ENCODE results near the gene RASSF3. TPM values are rescaled to one million over a fixed set of nuclear protein-coding genes. Genes with fewer than 3 reads are reported as not detected.

Gene RASSF3
- total and polyA plus RNA-seq, 10 of the 15 experiments (the other 5 are each of a cell fraction or from before 2014, with no cell fraction given): 6.9 to 62.4 (median 30.3) TPM

GRCh38 chr12:64670919-64671639, 60.8 kb downstream of the RASSF3 start:
- intact Hi-C loops (cut with micrococcal nuclease; ENCODE audit: unreplicated experiment): no loop called here
- no peak overlapping the region; the same call in 1 of the 2 replicates for H3K9ac ChIP-seq (ENCODE audit: control insufficient read depth, insufficient read depth, low read length)

More at GRCh38 chr12:64670919-64671639, 60.8 kb downstream of the RASSF3 start:
- DNase-seq (ENCODE audit: low read depth, low spot score): no peak
- in situ Hi-C loops (cut with MboI): no loop called here
- H3K27ac ChIP-seq (ENCODE audit: control insufficient read depth, insufficient read depth): peak overlapping the region; percentile 91
- ATAC-seq: no peak
- H2AFZ ChIP-seq (ENCODE audit: control insufficient read depth, low read depth, low read length): no peak overlapping the region
- H3K9me3 ChIP-seq (replicated peaks; ENCODE audit: control insufficient read depth, insufficient read depth, low read length): no peaks in the 10 kb centered on the region
- TF ChIP-seq ZNF274 (IDR thresholded peaks at IDR 0.05; ENCODE audit: insufficient read depth, insufficient read length): no peak
- TF ChIP-seq ZBTB33 (IDR thresholded peaks at IDR 0.05): no peak
- no TSS peak for BruUV-seq (replicated peaks)
- H3K4me1 ChIP-seq (ENCODE audit: control insufficient read depth, insufficient read depth, low read length): peaks cover 73% of the 10 kb centered on the region
- ChIA-PET RAD21 (ENCODE audit: unreplicated experiment) (no interaction called here), POLR2A (interaction anchor here (1.5 kb wide), 1 partner anchor 48 kb away, joined by 7 read pairs; no protein-coding TSS in a partner anchor), SMC1A (ENCODE audit: uncharacterized antibody, unreplicated experiment) (interaction anchor here (2.9 kb wide), 1 partner anchor 43 kb away, joined by 13 read pairs; no protein-coding TSS in a partner anchor), CTCF (no interaction called here)
- WGBS (ENCODE audit: insufficient coverage, insufficient replicate concordance, low lambda C conversion rate, missing lambda C conversion rate): 69% methylated on average over 8 of the region's 8 CpGs
- H4K20me1 ChIP-seq (ENCODE audit: control insufficient read depth, insufficient read depth): no peaks in the 10 kb centered on the region
- no peak for FAIRE-seq
- H3K79me2 ChIP-seq (ENCODE audit: control insufficient read depth, insufficient read depth, low read length): peaks cover 95% of the 10 kb centered on the region
- H3K4me3 ChIP-seq: no peak overlapping the region
- no peaks in the 10 kb centered on the region for H3K27me3 ChIP-seq (replicated peaks in 1 of 2; ENCODE audit: control insufficient read depth in 2 of 2, insufficient read depth in 2 of 2, low read length in 1 of 2)
- H3K4me2 ChIP-seq (ENCODE audit: control insufficient read depth, insufficient read depth): peak overlapping the region; percentile 99; the same call in 1 of the 2 replicates
- no peaks in the 10 kb centered on the region; a peak in 2 of 4 replicates for H3K36me3 ChIP-seq (ENCODE audit: control insufficient read depth in 2 of 2, insufficient read depth in 2 of 2, low read length in 1 of 2)
